Stimulated activated CD8-positive, alpha-beta memory T cell treated with anti-CD3 and anti-CD28 coated beads, Interleukin-4, amount 100 ng/mL, for 4 hours (primary cell): ENCODE data around the gene GALR2.

Source experiments
- DNase-seq, 2 donors: peaks; one replicate each; pipeline ENCODE4 v3.0.0-alpha.2; 2020; ENCODE audit warnings: low read depth in 2 of 2, low spot score in 1 of 2

GALR2 gene

DNA sequence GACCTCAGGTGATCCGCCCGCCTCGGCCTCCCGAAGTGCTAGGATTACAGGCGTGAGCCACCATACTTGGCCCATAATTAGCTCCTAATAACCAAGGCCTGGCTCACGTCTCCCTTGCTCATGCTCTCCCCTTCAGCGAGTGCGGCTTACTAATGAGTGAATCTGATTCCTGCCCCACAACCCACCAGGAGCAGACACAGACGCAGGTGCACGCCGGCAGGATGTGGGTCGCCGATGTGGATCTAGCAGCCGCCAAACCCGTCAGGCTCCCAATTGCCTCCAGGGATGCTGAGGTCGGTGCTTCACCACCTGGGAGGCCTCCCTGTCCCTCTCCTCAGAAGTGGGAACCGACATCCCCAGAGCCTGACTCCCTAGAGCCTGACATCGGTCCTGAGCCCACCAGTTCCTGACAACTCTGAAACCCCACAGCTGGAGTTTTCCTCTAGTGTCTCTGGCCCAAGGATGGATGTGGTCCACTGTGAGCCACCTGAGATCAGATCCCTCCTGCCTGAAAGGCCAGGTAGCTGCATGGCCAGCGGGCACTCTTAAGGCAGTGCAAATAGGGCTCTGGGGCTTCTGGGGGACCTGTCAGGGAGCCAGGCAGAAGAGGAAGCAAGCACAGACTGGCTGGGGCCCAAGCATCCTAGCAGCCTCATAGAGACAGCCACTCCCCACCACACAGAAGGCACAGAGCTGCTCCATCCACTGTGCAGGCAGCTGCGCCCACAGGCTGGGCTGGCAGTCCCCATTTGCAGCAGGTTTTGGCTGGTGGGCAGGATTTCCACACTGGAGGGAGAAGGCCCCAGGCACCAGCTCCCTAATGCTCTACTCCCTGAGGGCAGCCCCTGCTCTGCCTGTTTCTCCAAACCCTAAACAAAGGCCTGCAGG lies 18.2 kb downstream of the GALR2 start:
- no peak for DNase-seq

DNA sequence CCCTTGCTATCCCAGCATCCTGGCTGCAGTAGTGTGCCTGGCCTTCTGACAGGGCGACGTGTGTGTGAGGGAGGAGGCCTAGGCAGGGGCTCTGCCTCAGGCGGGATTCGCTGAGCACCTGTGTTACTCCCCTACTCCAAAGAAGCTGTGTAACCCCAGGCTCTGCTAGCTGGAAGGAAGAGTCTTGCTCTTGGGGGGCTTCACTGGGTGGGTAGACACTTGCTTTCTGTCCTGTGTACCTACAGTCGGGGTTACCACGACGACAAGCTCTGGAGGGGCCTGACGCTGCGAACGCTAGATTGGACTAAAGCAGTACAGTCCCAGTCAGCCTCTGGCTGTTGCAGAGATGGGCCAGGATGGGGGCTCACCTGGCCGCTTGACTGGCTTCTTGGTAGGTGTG lies 19.5 kb downstream of the GALR2 start:
- no peak for DNase-seq

DNA sequence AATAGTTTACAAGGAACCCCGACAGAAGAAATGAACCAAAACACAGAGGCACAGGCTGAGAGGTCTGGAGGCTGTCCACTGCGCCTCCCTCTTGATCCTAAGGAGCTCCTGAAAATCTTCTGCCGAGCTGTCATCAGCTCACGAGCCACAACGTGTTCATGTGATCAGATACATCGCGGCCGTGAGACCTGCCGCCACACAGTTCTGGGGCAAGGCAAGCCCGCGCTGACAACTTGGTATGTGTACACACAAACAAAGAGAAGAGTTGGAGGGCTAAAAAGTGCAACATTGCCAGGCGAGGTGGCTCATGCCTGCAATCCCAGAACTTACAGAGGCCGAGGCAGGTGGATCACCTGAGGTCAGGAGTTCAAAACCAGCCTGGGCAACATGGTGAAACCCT lies 21.4 kb downstream of the GALR2 start:
- no peak for DNase-seq

DNA sequence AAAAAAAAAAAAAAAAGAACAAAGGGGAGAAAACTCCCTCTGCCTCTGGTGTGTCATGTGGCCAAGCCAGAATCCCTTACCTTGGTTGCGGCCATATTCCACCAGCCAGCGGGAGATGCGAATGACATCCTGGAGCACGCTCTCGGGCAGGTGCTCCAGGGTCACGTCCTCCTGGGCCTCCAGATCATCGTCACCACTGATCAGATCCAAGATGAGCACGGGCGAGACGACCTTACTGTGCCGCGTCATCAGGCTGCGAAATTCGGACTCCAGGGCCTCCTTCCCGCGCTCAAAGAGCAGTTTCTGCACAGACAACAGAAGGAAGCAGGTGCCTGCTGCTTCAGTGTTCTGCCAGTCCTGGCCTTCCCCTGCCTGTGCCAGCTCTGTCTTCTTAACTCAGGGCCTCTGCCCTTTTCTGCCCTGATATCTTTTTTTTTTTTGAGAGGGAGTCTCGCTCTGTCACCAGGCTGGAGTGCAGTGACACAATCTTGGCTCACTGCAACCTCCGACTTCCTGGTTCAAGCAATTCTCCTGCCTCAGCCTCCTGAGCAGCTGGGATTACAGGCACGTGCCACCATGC lies 23.2 kb downstream of the GALR2 start:
- DNase-seq: no peak

DNA sequence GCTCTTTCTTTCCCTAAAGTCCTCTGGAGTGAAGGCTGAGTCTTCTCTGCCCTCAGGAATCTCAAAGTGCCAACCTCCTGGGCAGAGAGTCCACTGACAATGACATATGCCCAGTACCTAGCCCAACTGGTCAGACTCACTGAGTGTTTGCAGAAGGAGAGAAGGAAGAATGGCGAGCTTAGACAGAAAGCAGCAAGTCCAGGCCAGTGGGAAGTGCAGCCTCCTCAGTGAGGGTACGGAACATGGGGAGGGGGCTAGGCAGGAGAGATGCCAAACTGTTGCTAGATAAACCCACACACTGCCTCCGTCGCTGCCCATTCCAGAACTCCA lies 28.3 kb downstream of the GALR2 start:
- DNase-seq: no peak

DNA sequence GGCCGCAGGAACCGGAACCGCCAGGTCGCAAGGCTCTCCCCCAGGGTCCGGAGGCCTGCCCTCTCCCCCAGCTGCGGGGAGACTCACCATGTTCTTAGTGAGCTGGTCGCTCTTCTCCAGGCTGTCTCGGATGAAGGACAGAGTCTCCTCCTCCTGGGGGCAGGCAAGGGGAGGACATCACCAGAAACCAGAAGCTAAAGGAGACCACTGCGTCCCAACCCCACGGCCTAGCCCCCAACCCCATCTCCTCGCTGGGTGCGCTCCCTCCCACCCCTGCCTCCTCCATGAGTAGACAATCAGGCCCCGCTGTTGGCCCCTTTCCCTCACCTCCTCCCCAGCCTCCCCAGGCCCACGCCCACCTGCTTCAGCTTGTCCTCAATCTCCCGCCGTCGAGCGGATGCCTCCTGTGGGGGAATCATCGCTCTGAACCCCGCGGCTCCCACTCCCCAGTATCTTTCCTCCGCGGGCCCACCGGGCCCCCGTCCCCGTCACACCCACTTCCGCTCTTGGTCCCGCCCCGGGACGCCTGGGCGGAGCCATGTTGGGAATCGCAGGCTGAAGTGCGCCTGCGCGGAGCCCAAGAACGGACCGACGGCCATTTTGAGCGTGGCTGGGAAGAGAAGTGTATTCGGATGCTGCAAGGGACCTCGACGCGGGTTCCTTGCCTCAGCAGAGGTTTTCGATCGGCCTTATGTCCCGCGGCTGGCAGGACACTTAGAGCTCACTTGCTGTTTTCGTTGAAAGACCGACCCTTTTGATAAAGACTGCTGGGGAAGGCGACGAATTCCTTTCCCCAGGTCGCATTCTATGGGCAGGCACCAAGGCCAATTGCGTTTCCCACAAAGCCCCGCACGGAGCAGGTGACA lies 28.9 kb downstream of the GALR2 start, which contains the start of gene EXOC7:
EXOC7 (minus strand) TSS at position 514 of the 866 bp plus-strand sequence; CDS start at position 419, 95 bp downstream.
- DNase-seq: peak; percentile 81 to 89

DNA sequence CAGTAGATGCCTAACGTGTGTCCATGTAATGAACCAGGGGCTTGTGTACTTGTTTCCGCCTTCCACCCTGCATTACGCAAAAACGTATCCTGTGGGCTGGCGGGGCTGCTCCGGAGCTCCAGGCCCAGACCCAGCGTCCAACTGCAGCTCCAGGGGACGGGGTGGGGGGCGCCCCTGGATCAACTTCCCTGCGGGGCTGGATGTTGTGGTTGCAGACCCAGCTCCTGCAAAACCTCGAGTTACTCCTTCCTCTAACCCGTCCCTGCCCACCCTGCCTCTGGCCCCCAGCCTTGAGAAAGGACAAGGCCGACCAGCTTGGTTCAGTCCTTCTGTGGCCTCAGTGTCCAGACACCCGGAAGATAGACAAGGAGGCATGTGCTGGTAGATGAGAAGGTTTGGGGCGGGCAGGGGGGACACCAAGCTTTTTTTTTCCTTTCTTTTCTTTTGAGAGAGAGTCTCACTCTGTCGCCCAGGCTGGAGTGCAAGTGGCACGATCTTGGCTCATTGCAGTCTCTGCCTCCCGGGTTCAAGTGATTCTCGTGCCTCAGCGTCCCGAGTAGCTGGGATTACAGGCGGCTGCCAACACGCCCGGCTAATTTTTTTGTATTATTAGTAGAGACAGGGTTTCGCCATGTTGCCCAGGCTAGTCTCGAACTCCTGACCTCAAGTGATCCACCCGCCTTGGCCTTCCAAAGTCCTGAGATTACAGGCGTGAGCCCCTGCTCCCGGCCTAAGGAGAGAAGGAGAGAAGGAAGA lies 29.7 kb downstream of the GALR2 start:
- DNase-seq: no peak

DNA sequence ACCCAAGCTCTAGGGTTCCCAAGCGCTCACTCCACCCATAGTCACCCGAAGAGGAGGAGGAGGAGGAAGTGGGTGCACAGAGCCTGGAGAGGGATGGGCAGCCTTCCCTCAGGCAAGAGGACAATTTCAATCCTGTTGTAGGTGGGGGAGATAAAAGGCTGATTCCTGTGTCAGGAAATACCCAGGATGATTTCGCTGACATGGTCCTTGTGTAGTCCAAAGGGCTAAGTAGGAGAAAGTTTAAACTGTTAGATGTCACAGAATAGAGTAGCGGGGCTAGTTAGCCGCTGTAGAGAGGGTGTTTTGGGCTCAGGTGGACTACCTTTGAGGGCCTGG lies 30.3 kb downstream of the GALR2 start:
- no peak for DNase-seq

DNA sequence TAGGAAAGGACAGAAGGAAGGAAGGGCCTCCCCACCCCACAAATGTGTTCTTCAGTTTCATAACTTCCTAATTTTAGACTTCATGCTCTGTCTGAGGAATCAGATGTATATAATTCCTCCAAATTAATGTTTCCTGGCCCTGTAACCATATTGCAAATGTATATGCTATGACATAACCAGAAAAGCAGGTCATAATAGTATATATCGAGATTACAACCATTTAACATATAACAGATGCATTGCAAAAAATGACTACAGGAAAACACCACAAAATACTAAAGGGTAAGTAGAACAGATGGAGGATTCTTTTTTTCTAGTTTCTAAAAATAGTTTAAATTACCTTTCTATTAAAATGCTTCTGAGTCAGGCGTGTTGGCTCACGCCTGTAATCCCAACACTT lies 32.1 kb downstream of the GALR2 start:
- no peak for DNase-seq

DNA sequence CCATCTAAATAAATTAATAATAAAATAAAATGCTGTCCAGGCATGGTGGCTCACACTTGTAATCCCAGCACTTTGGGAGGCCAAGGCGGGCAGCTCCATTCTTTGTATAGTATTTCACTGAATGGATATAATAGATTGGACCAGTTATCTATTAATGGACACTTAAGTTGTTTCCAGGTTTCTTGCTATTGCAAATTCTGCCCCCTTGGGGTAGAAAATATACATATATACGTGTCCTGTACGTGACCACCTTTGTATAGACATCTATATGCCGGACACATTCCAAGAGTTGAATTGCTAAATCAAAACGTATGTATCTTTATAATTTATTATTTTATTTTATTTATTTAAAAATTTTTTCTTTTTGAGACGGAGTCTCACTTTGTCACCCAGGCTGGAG lies 32.9 kb downstream of the GALR2 start:
- DNase-seq: no peak

DNA sequence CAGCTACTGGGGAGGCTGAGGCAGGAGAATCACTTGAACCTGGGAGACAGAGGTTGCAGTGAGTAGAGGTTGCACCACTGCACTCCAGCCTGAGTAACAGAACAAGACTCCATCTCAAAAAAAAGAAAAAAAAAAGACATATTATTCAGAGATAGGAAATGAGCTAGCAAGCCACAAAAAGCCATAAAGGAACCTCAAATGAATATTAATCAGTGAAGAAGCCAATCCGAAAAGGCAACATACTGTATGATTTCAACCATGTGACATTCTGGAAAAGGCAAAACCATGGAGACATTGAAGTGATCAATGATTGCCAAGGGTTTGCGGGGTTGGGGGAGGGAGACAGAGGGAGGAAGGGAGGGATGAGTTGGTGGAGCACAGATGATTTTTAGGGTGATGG lies 37.4 kb downstream of the GALR2 start:
- DNase-seq: no peak

DNA sequence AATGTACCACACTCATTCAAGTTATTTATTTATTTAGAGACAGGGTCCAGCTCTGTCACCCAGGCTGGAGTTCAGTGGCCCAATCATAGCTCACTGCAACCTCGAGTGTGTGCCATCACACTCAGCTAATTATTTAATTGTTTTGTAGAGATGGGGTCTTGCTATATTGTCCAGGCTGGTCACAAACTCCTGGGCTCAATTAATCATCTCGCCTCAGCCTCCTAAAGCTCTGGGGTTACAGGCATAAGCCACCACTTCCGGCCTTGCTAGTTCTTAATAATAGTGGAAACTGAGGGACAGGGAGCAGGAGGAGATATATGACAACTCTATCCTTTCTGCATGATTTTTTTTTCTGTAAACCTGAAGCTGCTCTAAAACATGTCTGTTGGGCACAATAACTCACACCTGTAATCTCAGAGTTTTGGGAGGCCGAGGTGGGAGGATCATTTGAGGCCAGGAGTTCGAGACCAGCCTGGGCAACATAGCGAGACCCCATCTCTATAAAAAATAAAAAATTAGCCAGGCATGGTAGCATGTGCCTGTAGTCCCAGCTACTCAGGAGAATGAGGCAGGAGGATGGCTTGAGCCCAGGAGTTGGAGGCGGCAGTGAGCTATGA lies 40.7 kb downstream of the GALR2 start:
- no peak for DNase-seq

DNA sequence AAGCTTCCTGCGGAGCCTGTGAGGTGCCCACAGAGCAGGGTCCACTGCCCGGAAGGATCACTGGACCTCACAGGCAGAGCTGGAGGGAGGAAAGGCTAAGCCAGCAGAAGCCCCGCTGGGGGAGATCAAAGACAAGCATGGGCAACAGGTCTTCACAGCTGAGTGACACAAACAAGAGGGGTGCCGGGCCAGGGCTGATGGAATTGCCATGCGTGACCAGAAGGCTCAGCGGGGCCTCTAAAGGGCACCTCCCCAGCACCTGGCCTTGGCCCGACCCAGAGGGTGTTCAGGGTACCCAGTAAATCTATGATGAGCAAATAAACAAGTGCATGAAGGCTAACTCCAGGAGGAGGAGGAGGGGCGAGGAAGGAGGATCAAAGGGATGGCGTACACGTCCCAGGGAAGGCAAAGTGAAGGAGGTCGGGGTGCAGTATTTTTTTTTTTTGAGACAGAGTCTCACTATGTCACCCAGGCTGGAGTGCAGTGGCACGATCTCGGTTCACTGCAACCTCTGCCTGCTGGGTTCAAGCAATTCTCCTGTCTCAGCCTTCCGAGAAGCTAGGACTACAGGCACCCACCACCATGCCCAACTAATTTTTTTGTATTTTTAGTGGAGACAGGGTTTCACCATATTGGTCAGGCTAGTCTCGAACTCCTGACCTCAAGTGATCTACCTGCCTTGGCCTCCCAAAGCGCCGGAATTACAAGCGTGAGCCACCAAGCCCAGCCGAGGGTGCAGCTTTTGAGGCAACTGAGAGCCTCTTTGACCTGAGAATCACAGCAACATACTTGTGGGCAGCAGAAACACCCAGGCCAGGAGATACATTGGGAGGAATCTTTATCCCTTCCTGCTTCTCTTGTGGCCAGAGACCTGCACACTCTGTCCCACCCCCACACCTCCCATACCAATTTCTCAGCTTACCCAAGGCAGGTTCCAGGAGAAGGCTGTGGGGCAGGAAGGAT lies 45.1 kb downstream of the GALR2 start:
- no peak for DNase-seq

DNA sequence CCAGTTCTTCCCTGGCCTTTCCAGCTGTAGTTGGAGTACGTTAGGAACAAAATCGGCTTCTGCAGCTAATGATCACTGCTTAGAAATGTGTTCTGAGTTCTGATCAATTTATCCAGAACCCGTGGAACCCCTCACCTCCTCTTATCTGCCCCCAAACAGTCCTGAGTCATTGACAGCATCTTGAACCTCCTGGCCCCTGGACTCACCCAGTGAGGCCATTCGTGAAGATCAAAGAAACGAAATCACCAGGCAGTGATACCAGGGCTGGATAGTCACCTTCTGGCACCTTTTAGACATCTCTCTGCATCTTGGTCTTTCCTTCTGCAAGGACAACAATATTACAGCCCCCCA lies 46.1 kb downstream of the GALR2 start:
- DNase-seq: no peak

DNA sequence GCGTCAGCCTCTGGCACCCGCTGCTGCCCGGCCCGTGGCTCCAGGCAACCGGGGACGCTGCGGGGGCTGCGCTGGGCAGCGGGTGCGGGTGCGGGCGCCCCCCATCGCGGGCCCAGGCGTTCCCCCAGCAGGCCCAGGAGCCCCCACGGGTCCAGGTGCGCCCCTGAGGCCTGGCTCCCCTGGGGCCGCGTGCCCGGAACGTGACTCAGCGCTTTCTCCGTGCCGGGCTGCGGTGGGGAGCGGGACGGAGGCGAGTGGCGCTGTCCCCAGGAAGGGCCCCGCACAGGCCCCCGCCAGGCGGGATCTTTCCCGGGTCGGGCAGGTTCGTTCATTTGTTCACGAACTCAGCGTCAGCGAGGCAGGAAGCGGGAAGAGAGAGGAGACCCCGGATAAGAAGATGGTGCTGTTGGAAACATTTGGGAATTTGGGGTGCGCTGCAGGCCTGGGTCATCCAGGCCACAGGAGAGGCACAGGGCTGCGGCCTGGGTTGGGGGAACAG lies 47.4 kb downstream of the GALR2 start:
- DNase-seq: no peak

DNA sequence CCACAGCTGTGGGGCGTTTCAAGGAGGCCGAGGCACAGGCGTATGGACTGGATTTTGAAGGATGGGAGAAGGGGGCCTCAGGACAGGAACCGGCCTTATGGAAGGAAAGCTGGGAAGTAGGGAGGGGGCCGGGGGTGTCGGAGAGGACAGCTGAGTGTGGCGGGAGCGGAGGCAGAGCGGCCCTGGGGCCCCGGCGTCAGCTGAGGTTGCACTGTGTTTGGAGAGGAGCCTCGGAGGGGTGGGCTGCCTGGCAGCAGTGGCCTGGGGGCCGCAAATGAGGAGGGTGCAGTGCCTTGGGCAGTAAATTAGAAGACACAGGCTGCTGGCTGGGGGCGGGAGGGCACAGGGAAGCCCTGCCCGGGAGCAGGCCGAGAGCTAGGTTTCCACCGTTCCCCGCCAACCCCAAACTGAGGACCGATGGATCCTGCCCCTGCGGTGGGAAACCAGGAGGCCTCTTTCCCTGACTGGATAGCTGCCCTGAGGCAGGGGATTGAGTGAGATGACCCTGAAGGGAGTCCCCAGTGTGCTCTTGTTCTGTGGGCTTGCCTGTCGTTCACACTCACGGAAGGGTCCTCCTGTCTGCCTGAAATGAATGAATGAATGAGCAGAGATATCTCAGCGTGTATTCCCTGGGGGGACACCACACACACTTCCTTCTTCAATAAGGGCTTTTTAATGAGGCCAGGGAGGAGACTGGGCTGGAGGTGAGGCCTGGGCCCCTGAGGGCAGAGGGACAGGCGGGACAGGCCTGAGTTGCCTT lies 48.0 kb downstream of the GALR2 start:
- no peak for DNase-seq

DNA sequence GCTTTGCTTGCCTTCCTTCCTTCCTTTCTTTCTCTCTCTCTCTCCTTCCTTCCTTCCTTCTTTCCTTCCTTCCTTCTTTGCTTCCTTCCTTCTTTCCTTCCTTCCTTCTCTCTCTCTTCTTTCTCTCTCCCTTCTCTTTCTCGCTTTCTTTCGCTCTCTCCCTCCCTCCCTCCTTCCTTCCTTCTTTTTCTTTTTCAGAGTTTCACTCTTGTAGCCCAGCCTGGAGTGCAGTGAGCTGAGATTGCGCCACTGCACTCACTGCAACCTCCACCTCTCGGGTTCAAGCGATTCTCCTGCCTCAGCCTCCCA lies 48.6 kb downstream of the GALR2 start:
- DNase-seq: no peak

DNA sequence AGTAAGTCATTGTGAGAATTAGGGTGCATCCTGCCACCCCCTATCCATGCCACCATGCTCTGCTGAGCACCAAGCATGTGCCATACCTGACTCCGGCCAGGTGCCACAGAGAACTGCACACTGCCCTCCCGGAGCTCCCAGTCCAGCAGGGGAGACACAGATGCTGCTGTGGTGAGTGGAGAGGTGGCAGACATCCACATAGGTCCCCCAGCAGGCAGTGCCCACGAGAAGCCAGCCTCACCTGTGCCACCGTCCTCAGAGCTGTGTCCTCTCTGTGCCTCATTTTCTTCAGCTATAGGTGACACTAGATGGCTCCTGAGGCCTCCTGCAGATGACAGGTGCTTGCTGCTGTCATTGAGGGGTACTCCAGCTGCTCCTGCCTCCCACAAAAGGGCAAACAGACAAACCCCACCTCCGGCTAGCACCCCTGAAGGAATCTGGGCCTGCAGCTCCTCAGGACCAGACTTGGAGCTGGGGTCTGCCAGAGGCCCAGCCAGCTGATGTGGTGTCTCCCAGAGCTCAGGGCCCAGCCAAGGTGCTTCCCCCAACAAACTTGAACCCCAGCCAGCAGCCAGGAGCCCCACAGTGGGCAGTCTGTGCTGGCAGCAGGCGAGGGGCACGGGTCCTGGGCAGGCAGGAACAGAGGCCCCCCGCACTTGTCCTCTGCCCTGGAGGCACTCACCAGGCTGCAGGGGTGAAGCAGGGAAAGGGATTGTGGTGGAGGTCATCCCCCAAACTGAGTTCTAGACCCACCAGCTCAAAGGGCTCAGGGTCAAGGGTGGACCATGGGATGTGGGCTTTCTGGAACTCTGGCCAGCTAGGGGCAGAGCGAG lies 49.4 kb downstream of the GALR2 start:
- no peak for DNase-seq
